Activated CD4-positive, alpha-beta T cell treated with anti-CD3 and anti-CD28 coated beads for 4 hours (primary cell): ENCODE data around the gene LRRC27.

Experiments used
- DNase-seq, 2 donors: peaks; one replicate each; pipeline ENCODE4 v3.0.0-alpha.2; 2020

LRRC27 gene

DNA sequence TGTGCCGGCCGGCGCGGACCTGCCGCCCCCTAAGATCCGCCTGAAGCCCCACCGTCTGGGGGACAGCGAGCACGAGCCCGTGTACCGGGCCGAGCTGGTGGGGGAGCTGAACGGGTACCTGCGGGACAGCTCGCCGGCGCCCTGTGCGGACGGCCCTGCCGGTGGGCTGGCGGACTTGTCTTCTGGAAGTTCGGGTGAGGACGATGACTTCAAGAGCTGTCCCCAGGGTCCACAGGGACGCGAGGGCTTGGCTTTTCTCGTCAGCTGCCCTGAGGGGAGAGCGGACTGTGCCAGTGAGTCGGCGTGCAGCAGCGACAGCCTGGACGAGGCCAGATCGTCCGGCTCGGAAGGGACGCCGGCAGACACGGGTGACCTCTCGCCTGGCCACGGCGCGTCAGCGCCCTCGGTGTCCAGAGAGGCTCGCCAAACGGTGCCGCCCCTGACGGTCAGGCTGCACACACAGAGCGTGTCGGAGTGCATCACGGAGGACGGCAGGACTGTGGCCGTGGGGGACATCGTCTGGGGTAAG, 73.5 kb downstream of the LRRC27 start:
- no peak for DNase-seq

GRCh38 chr10:132406181-132406580, 74.2 kb downstream of the LRRC27 start:
- no peak for DNase-seq

GRCh38 chr10:132406750-132407149, 74.8 kb downstream of the LRRC27 start:
- DNase-seq = no peak

- no peak for DNase-seq
Observed at GRCh38 chr10:132407243-132407746, 75.3 kb downstream of the LRRC27 start.

GRCh38 chr10:132407846-132408278, 75.9 kb downstream of the LRRC27 start:
- DNase-seq = no peak

DNA sequence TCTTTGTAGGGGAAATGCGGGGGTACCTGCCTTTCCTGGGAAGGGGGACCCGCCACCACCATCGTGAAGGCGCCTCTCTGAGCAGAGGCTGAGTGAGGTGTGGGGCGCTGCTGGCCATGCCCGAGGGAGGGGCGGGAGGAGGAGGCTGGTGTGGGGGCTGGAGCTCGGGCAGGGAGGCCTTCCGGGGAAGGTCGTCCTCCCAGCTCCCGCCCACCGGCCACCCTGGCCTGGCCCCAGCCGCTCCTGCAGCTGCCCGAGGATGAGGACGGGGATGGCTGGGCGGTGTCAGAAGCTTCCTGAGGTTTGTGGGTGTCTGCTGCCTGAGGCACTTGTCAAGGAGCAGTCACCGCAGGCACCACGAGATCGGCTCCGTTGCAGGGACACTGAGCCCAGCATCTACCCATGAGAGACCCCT, 76.4 kb downstream of the LRRC27 start:
- no peak for DNase-seq

GRCh38 chr10:132408823-132409666, 77.1 kb downstream of the LRRC27 start:
- DNase-seq = no peak

GRCh38 chr10:132409667-132410028, 77.7 kb downstream of the LRRC27 start:
- DNase-seq = no peak

GRCh38 chr10:132410056-132410778, 78.2 kb downstream of the LRRC27 start:
- DNase-seq = no peak

DNA sequence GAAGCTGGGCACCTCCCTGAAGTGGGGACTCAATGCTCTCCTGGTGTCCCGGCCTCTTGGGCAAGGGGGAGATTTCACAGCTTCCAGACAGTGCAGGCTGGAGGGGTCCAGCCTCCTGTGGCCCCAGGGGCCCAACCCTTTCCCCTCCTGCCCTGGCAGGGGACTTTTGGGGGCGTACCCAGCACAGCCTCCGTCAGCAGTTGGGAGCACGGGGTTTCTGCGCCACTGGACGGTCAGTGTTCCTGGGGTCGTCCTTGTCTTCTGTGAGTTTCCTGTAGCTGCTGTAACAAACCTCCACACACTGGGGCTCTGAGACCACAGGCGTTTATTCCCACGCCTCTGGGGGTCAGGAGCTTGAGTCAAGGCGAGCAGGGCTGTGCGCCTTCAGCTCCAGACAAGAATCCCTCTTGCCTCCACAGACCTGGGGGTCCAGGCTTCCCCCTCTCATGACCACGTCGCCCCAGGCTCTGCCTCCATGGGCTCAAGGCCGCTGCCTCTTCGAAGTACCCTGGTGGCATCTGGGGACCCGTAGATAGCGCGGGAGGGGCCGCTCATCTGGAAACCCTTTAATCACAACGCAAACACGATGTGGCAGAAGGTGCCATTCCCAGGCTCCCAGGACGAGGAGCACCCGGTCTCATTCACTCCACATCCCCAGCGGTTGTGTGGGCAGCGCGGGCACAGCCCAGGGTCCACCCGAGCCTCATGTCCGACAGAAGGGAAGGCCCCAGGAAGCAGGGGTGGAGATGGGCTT, 79.0 kb downstream of the LRRC27 start:
- no peak for DNase-seq

DNA sequence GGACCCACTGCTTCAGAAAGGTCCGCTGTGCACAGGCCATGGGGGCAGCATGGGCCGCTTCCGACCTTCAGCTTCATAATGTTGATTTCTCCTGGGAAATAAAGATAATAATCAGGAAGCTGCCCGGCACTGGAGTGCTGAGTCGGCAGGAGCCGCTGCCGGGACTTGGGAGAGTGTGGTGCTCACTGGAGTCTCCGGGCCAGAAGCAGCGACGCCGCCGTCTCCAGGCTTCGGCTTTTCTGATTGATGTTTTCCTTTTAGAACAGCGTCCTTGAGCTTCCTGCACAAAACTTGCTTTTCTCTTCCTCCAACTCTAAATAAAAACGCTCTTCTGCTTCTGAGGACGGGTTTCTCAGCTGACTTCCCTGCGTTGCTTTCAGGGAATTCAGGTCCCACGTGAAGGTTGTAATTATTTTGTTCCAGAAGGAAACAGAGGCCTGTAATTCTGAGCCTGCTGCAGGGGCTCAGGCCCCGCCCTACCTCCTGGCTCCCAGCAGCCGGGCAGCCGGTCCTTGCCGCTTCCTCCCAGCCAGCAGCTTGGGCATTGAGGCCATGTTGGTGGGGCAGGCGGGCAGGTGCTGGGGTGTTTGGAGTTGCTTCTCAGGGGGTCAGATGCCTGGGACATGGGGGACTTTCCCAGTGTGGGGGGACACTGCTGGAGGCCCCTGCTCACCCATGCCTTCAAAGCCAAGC, 79.7 kb downstream of the LRRC27 start:
- DNase-seq = no peak

GRCh38 chr10:132412316-132413192, 80.6 kb downstream of the LRRC27 start:
- no peak for DNase-seq

GRCh38 chr10:132413226-132414205, 81.5 kb downstream of the LRRC27 start:
- DNase-seq = no peak

- DNase-seq = no peak
Observed at GRCh38 chr10:132414402-132415016, 82.5 kb downstream of the LRRC27 start.

DNA sequence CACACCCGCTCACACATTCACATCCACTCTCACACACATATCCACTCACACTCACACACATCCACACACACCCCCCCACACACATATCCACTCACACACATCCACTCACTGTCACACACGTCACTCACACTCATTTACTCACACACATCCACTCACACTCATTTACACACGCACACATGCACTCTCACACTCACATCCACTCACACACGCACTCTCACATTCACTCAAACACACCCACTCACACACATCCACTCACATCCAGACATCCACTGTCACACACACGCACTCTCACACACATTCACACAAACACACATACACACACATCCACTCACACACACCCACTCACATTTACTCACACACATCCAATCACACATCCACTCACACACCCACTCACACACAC, 83.3 kb downstream of the LRRC27 start:
- DNase-seq = no peak

- no peak for DNase-seq
Observed at GRCh38 chr10:132415956-132416355, 84.0 kb downstream of the LRRC27 start.

- DNase-seq = no peak
Observed at GRCh38 chr10:132416566-132417256, 84.7 kb downstream of the LRRC27 start.

DNA sequence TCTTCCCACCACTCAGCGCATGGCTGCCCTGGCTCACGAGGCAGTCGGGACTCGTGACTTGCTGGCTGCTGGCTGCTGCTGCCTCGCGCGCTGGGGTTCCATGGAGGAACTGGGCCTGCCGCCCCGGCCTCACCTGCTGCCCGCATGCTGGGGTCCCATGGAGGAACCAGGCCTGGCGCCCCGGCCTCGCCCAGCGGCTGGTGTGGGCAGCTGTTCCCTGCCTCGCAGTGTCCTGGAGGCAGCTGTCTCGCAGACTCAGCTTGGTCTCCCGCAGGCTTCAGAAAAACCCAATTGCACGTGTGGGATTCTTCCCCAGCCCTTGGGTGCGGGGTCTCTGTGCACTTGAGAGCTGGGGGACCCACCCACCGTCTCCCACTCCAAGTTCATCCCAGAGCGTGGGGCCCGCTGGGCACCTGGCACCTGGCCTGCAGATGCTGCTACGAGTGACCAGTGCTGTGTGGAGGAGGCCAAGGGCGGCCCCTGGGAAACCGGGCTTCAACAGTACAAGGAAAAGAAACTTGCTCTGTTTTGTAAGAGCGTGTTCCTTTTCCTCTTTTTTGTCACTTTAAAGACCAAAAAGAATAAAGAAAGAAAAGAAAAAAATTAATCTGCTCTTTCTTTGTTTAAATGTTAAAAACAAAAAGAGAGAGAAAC, 85.4 kb downstream of the LRRC27 start:
- DNase-seq = no peak
